HG03575 (cell line): ENCODE measurements around the gene GSG1L.

Source experiments
- ATAC-seq: cut with Tn5 transposase; IDR thresholded peaks from one replicate; pipeline ENCODE4 v1.9.1; 2021; ENCODE audit not compliant: unreplicated experiment, insufficient number of reproducible peaks, low FRiP score; ENCODE audit errors: extremely low read depth

GSG1L gene

GRCh38 chr16:28068976-28069375, 5.5 kb upstream of the GSG1L start:
- no peak for ATAC-seq

- ATAC-seq = no peak
Observed at GRCh38 chr16:28067604-28068379, 4.3 kb upstream of the GSG1L start.

- no peak for ATAC-seq
Observed at GRCh38 chr16:28064706-28065249, 1.3 kb upstream of the GSG1L start.

GRCh38 chr16:28064150-28064549, 636 bp upstream of the GSG1L start:
- ATAC-seq = no peak

- ATAC-seq = no peak
Observed at GRCh38 chr16:28062847-28063521, 530 bp downstream of the GSG1L start.

GRCh38 chr16:28062261-28062846, 1.2 kb downstream of the GSG1L start:
- ATAC-seq = no peak

- ATAC-seq = no peak
Observed at GRCh38 chr16:28061352-28062101, 2.0 kb downstream of the GSG1L start.

- ATAC-seq = no peak
Observed at GRCh38 chr16:28059841-28060575, 3.5 kb downstream of the GSG1L start.

GRCh38 chr16:28058839-28059589, 4.5 kb downstream of the GSG1L start:
- no peak for ATAC-seq

- no peak for ATAC-seq
Observed at GRCh38 chr16:28057949-28058348, 5.6 kb downstream of the GSG1L start.

GRCh38 chr16:28053461-28053860, 10.1 kb downstream of the GSG1L start:
- no peak for ATAC-seq

- no peak for ATAC-seq
Observed at GRCh38 chr16:28052274-28053128, 11.0 kb downstream of the GSG1L start.

- ATAC-seq = no peak
Observed at GRCh38 chr16:28051486-28051885, 12.0 kb downstream of the GSG1L start.

GRCh38 chr16:28042811-28043210, 20.7 kb downstream of the GSG1L start:
- ATAC-seq = no peak

- ATAC-seq = no peak
Observed at GRCh38 chr16:28041615-28042014, 21.9 kb downstream of the GSG1L start.

GRCh38 chr16:28040039-28040438, 23.5 kb downstream of the GSG1L start:
- no peak for ATAC-seq

GRCh38 chr16:28039493-28039892, 24.0 kb downstream of the GSG1L start:
- ATAC-seq = no peak
